OCI-LY1 (cell line): Measurements from ENCODE around the gene RAB6A.

ENCODE experiments used
- EZH2 ChIP-seq: fragments of 200-600 bp; sonication (generic), shearing (Covaris generic); IDR thresholded peaks from 2 replicates; pipeline ENCODE4 v1.8.0; 2017; ENCODE audit warnings: borderline replicate concordance, mixed run types, mild to moderate bottlenecking, antibody characterized with exemption, low read length, moderate library complexity, mixed read lengths
- TF ChIP-seq, protein P1 (sequence below): fragments of 200-600 bp; sonication (generic), shearing (Covaris generic); IDR thresholded peaks from 2 replicates; pipeline ENCODE4 v1.5.1; 2017; ENCODE audit warnings: mild to moderate bottlenecking, antibody characterized with exemption, low read length, moderate library complexity, mixed read lengths

DNA sequence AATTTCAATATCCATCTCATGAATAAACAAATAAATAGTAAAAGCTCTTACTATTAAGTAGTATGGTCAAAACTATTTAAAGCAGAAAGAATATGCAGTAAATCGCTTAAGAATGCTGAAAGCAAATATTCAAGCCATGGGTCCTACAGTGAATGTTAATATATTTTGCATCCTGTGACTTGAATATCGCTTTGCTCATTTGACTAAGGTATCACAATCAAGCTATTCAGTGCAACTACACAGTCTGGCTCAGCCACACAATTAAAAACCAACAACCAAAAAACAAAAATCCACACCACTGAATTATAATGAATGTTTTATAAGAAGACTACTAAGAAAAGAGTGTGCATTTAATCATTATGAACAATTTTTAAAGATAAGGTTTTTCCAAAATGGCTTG, 45.3 kb downstream of the RAB6A start:
- TF ChIP-seq, protein P1, sequence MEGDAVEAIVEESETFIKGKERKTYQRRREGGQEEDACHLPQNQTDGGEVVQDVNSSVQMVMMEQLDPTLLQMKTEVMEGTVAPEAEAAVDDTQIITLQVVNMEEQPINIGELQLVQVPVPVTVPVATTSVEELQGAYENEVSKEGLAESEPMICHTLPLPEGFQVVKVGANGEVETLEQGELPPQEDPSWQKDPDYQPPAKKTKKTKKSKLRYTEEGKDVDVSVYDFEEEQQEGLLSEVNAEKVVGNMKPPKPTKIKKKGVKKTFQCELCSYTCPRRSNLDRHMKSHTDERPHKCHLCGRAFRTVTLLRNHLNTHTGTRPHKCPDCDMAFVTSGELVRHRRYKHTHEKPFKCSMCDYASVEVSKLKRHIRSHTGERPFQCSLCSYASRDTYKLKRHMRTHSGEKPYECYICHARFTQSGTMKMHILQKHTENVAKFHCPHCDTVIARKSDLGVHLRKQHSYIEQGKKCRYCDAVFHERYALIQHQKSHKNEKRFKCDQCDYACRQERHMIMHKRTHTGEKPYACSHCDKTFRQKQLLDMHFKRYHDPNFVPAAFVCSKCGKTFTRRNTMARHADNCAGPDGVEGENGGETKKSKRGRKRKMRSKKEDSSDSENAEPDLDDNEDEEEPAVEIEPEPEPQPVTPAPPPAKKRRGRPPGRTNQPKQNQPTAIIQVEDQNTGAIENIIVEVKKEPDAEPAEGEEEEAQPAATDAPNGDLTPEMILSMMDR, result no peak
- TF ChIP-seq EZH2, result no peak
